DND-41 (cell line): ENCODE data around the gene CSNK2A1.

ENCODE experiments used
- CTCF ChIP-seq: IDR thresholded peaks from 2 replicates; pipeline ENCODE4 v1.5.1; 2012; ENCODE audit warnings: borderline replicate concordance, low read length, moderate library complexity, mild to moderate bottlenecking; ENCODE audit not compliant: poor library complexity, severe bottlenecking; ENCODE audit errors: extremely low read depth
- EZH2 ChIP-seq: IDR thresholded peaks from 3 replicates; pipeline ENCODE4 v1.6.1; 2012; ENCODE audit warnings: borderline replicate concordance, low read depth, mild to moderate bottlenecking, moderate library complexity, low read length, inconsistent platforms; ENCODE audit not compliant: severe bottlenecking

GRCh38 chr20:555976-556385 is 12.4 kb upstream of the CSNK2A1 start:
- TF ChIP-seq CTCF (no peak), EZH2 (no peak)
